GM12891 (cell line): ENCODE results near the gene CLDN7.

Source experiments
- POLR2AphosphoS5 ChIP-seq: IDR thresholded peaks from 2 replicates; pipeline ENCODE4 v1.6.1; 2011; ENCODE audit warnings: low read depth, low read length, control low read depth
- TAF1 ChIP-seq: IDR thresholded peaks from 2 replicates; pipeline ENCODE4 v1.6.1; 2011; ENCODE audit warnings: low read depth, low read length, control low read depth

DNA sequence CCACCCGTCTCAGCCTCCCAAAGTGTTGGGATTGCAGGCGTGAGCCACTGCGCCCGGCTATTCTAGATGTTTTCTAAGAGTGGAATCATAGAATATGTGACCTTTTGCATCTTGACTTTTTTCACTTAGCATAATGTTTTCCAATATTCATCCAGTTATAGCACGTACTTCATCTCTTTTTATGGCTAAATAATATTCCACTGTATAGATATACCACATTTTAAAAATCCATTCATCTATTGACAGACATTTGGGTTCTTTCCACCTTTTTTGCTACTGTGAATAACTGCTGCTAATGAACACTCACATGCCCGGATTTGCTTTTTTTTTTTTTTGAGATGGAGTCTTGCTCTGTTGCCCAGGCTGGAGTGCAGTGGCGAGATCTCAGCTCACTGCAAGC is 41.9 kb upstream of the CLDN7 start:
- no peak for TF ChIP-seq POLR2AphosphoS5
- TF ChIP-seq TAF1: no peak
